Endothelial cell of umbilical vein (primary cell): Measurements from ENCODE around the gene RAB40C. TPM values are rescaled to one million over a fixed set of nuclear protein-coding genes. Genes with fewer than 3 reads are reported as not detected.

Source experiments
- BruUV-seq: library from RNA; stranded (reverse); fragments of 400-500 nt; replicated peaks from 2 replicates; lab custom pipeline; 2021; lab: Mats Ljungman, UMichigan
- CTCF ChIA-PET: fragments of 300-600, 350-600 bp; sonication (Branson Sonifier 250); formaldehyde crosslinking; loops from one replicate; lab custom pipeline; 2021; ENCODE audit warnings: antibody characterized with exemption, inconsistent platforms; lab: Charles Lee
- POLR2A ChIA-PET: fragments of 300-600, 350-600 bp; sonication (Branson Sonifier 250); formaldehyde crosslinking; loops from one replicate; lab custom pipeline; 2021; ENCODE audit warnings: antibody characterized with exemption, inconsistent platforms; lab: Charles Lee
- DNase-seq: peaks from one replicate; pipeline ENCODE4 v3.0.0-alpha.2; 2011; ENCODE audit warnings: low read depth, low spot score
- FAIRE-seq: peaks from 2 replicates; lab custom pipeline; 2011; peaks lifted over from hg19 to GRCh38; lab: Jason Lieb, UNC
- H2AFZ ChIP-seq: 2 replicates; pipeline ENCODE4 v1.6.0; 2012; ENCODE audit warnings: low read depth, low read length, control low read depth, inconsistent platforms
- H3K27ac ChIP-seq: 2 replicates; pipeline ENCODE4 v1.5.1; 2011; ENCODE audit warnings: low read depth, mild to moderate bottlenecking, control low read depth, low read length, moderate library complexity; ENCODE audit not compliant: insufficient read depth
- H3K27me3 ChIP-seq, 2 experiments: 2 replicates each; pipeline versions ENCODE4 v1.6.0 to v1.6.1; 2011; ENCODE audit warnings: low read length in 2 of 2, mixed read lengths in 1 of 2; ENCODE audit not compliant: control insufficient read depth in 2 of 2, insufficient read depth in 2 of 2
- H3K36me3 ChIP-seq, 2 experiments: 2 replicates in 1 of 2; 3 replicates in 1 of 2; pipeline ENCODE4 v1.5.1; 2011; ENCODE audit warnings: low read length in 2 of 2, mild to moderate bottlenecking in 1 of 2, moderate library complexity in 1 of 2; ENCODE audit not compliant: control insufficient read depth in 2 of 2, insufficient read depth in 2 of 2; ENCODE audit errors: extremely low read depth in 1 of 2
- H3K4me1 ChIP-seq: 3 replicates; pipeline ENCODE4 v1.5.1; 2011; ENCODE audit warnings: mild to moderate bottlenecking, low read length; ENCODE audit not compliant: control insufficient read depth, insufficient read depth; ENCODE audit errors: extremely low read depth
- H3K4me2 ChIP-seq: 2 replicates; pipeline ENCODE4 v1.6.1; 2011; ENCODE audit warnings: low read length, control low read depth, mixed read lengths; ENCODE audit not compliant: insufficient read depth
- H3K4me3 ChIP-seq, 3 experiments: fragments of 200-600 bp in 1 of 3; sonication (generic), shearing (Covaris generic) in 1 of 3; replicated peaks in 1 of 3; 2 replicates each; pipeline ENCODE4 v1.5.1; 2011 to 2016; ENCODE audit warnings: control low read depth in 3 of 3, low read length in 3 of 3, mild to moderate bottlenecking in 2 of 3, inconsistent platforms in 1 of 3, low read depth in 1 of 3, moderate library complexity in 1 of 3; ENCODE audit not compliant: insufficient read depth in 1 of 3
- H3K79me2 ChIP-seq: 2 replicates; pipeline ENCODE4 v1.6.0; 2012; ENCODE audit warnings: low read length, inconsistent platforms; ENCODE audit not compliant: control insufficient read depth, insufficient read depth
- H3K9ac ChIP-seq: replicated peaks from 2 replicates; pipeline ENCODE3; 2011; ENCODE audit warnings: low read length, control low read depth; ENCODE audit not compliant: insufficient read depth; ENCODE audit errors: extremely low read depth
- H3K9me1 ChIP-seq: replicated peaks from 3 replicates; pipeline ENCODE4 v1.6.0; 2011; ENCODE audit warnings: mild to moderate bottlenecking, low read length; ENCODE audit not compliant: control insufficient read depth, insufficient read depth; ENCODE audit errors: extremely low read depth
- H3K9me3 ChIP-seq: replicated peaks from 2 replicates; pipeline ENCODE4 v1.5.1; 2012; ENCODE audit warnings: low read length, inconsistent platforms; ENCODE audit not compliant: control insufficient read depth, insufficient read depth
- H4K20me1 ChIP-seq: replicated peaks from 2 replicates; pipeline ENCODE3; 2011; ENCODE audit warnings: mild to moderate bottlenecking, low read length; ENCODE audit not compliant: control insufficient read depth, insufficient read depth; ENCODE audit errors: extremely low read depth
- CTCF ChIP-seq, 2 donors: IDR thresholded peaks; 1 replicate in 1 of 2; 2 replicates in 1 of 2; pipeline ENCODE4 v1.5.1; 2011; ENCODE audit warnings: low read length in 2 of 2, mild to moderate bottlenecking in 2 of 2, moderate library complexity in 2 of 2, control low read depth in 1 of 2, inconsistent platforms in 1 of 2, low read depth in 1 of 2; ENCODE audit not compliant: insufficient read depth in 1 of 2; ENCODE audit errors: extremely low read depth in 1 of 2
- EZH2 ChIP-seq: IDR thresholded peaks from 2 replicates; pipeline ENCODE4 v1.6.1; 2012; ENCODE audit warnings: borderline replicate concordance, low read depth, mild to moderate bottlenecking, moderate library complexity, low read length, inconsistent platforms; ENCODE audit not compliant: severe bottlenecking
- FOS ChIP-seq: IDR thresholded peaks from 2 replicates; pipeline ENCODE4 v1.6.1; 2011; ENCODE audit warnings: mild to moderate bottlenecking, low read length, moderate library complexity, borderline replicate concordance; ENCODE audit not compliant: insufficient read depth
- GATA2 ChIP-seq: IDR thresholded peaks from 2 replicates; pipeline ENCODE4 v1.7.0; 2011; ENCODE audit warnings: low read depth, mild to moderate bottlenecking, moderate library complexity, mixed read lengths, low read length; ENCODE audit not compliant: insufficient read length, insufficient read depth
- JUN ChIP-seq: IDR thresholded peaks from 2 replicates; pipeline ENCODE4 v1.6.1; 2011; ENCODE audit warnings: borderline replicate concordance, low read depth; ENCODE audit not compliant: insufficient read length, insufficient read depth
- MAX ChIP-seq: IDR thresholded peaks from 2 replicates; pipeline ENCODE4 v1.6.1; 2011; ENCODE audit not compliant: insufficient read depth, insufficient read length
- MYC ChIP-seq: IDR thresholded peaks from one replicate; pipeline ENCODE4 v1.6.1; 2011; ENCODE audit warnings: mild to moderate bottlenecking, low read depth, low read length
- POLR2A ChIP-seq: IDR thresholded peaks from 2 replicates; pipeline ENCODE4 v1.6.1; 2012; ENCODE audit warnings: low read depth, mild to moderate bottlenecking, control low read depth, low read length
- POLR2AphosphoS5 ChIP-seq: IDR thresholded peaks from 2 replicates; pipeline ENCODE4 v1.6.1; 2012; ENCODE audit warnings: low read depth, mild to moderate bottlenecking, control low read depth, low read length, moderate library complexity; ENCODE audit not compliant: insufficient read depth
- dilution Hi-C: fragments of 300-500 bp; cut with MboI; formaldehyde crosslinking; loops from one replicate; pipeline ENCODE4 v1.15.0; 2019; ENCODE audit warnings: low sequenced_read_pairs; ENCODE audit not compliant: extremely low pct_ligation_motif_present
- intact Hi-C: fragments of 100-400 bp; cut with micrococcal nuclease; formaldehyde crosslinking; loops from one replicate; pipeline ENCODE4 v1.10.0; 2022
- polyA plus RNA-seq, 4 experiments: library from polyadenylated mRNA; depleted of rRNA in 3 of 4; stranded (reverse) in 3 of 4; unstranded in 1 of 4; fragments of >200 nt; gene quantifications; 2 replicates each; pipeline versions ENCODE4 v1.2.1 to v1.2.3, GENCODE V29; 2011 to 2012; ENCODE audit warnings: missing spikeins in 1 of 4
- total RNA-seq: library from RNA; stranded (reverse); gene quantifications from 2 replicates; pipeline ENCODE4 v1.2.3, GENCODE V29; 2021

The RAB40C gene
- total and polyA plus RNA-seq, 2 donors (not counting 3 experiments of a cell fraction or from before 2014, with no cell fraction given), result 12.4 to 18.8 TPM

- DNase-seq, result no peak
- POLR2A ChIA-PET, result interaction anchor here (0.6 kb wide), 1 partner anchor 53 kb away, joined by 3 read pairs; no protein-coding TSS in a partner anchor
- no peak within 1 kb of the TSS for H3K27ac ChIP-seq
Measured at GRCh38 chr16:674968-675883, 85.4 kb downstream of the RAB40C start, which contains the start of gene RHBDL1. Gene RHBDL1 (plus strand): TSS chr16:675671. CDS start chr16:675791, 120 bp downstream.

GRCh38 chr16:675884-676564 is 86.2 kb downstream of the RAB40C start:
- Histone ChIP-seq H3K9me3 (no peaks in the 10 kb centered on the region), H3K36me3 (peaks cover 4 to 23% of the 10 kb centered on the region in 2 experiments), H2AFZ (peak overlapping the region; percentile 30), H3K9me1 (no peaks in the 10 kb centered on the region), H3K79me2 (peaks cover 6% of the 10 kb centered on the region), H3K4me1 (peaks cover 3% of the 10 kb centered on the region), H3K27ac (no peak overlapping the region), H3K4me2 (peak overlapping the region; percentile 43), H3K27me3 (no peaks in the 10 kb centered on the region), H4K20me1 (no peaks in the 10 kb centered on the region), H3K4me3 (peak overlapping the region in 1 of 3 experiments; percentile 28), H3K9ac (no peak overlapping the region)
- intact Hi-C loops (no loop called here), dilution Hi-C loops (no loop called here)
- POLR2A ChIA-PET, result no interaction called here
- DNase-seq (no peak), FAIRE-seq (no peak)
- no peak for TF ChIP-seq POLR2AphosphoS5
- TF ChIP-seq POLR2A, result no peak
- TF ChIP-seq JUN, result no peak
- no peak for TF ChIP-seq GATA2
- no peak for TF ChIP-seq MYC
- no peak for TF ChIP-seq CTCF (IDR thresholded peaks at IDR 0.05; ENCODE audit: extremely low read depth in 1 of 2, insufficient read depth in 1 of 2, low read depth in 1 of 2, low read length in 2 of 2)
- TF ChIP-seq EZH2, result no peak
- no peak for TF ChIP-seq FOS
- no peak for TF ChIP-seq MAX
- CTCF ChIA-PET, result interaction anchor here (0.9 to 1.5 kb wide), 5 partner anchors 8 to 97 kb away, joined by 3 to 6 read pairs (median 3); partner anchors contain the start of genes METTL26 and RHOT2
- no TSS peak for BruUV-seq

More at GRCh38 chr16:674968-675883, 85.4 kb downstream of the RAB40C start, which contains the start of gene RHBDL1:
- Histone ChIP-seq H3K9me1 (no peaks in the 10 kb centered on the region), H3K9ac (no peak within 1 kb of the TSS), H3K9me3 (no peaks in the 10 kb centered on the region), H3K79me2 (peaks cover 2% of the 10 kb centered on the region), H3K4me2 (peak within 1 kb of the TSS; percentile 43), H3K4me3 (peak within 1 kb of the TSS in 1 of 3 experiments; percentile 28), H3K27me3 (no peaks in the 10 kb centered on the region), H2AFZ (peak within 1 kb of the TSS; percentile 30), H4K20me1 (no peaks in the 10 kb centered on the region), H3K36me3 (peaks cover 5 to 30% of the 10 kb centered on the region in 2 experiments), H3K4me1 (no peaks in the 10 kb centered on the region)
- no TSS peak for BruUV-seq
- dilution Hi-C loops, result no loop called here
- CTCF ChIA-PET, result interaction anchor here (0.9 to 1.5 kb wide), 6 partner anchors 7 to 96 kb away, joined by 3 to 6 read pairs (median 4); partner anchors contain the start of genes METTL26 and RHOT2
- TF ChIP-seq POLR2AphosphoS5 (peak; percentile 58), FOS (no peak)
- FAIRE-seq, result no peak
- intact Hi-C loops, result no loop called here
